Heart left ventricle (tissue), 16 donors: ENCODE results near the gene TJP1. TPM values are rescaled to one million over a fixed set of nuclear protein-coding genes. Genes with fewer than 3 reads are reported as not detected.
A peak's percentile ranks its signal among the peaks of the same experiment; 100 is the strongest.

Source experiments
- ATAC-seq, 4 donors: fragments of 200-7000 bp; cut with Tn5 transposase; one replicate each; pipeline ENCODE4 v1.9.1; 2020 to 2022; ENCODE audit warnings: moderate library complexity in 4 of 4, mild to moderate bottlenecking in 3 of 4, moderate number of reproducible peaks in 1 of 4
- DNase-seq, 5 donors: peaks; one replicate each; pipeline ENCODE4 v3.0.0-alpha.2; 2020
- H3K27ac ChIP-seq, 12 donors: fragments of 200-600 bp; sonication (generic) in 4 of 12; one replicate each; pipeline versions ENCODE4 v1.5.0 to v1.8.0; 2016 to 2022; ENCODE audit warnings: mild to moderate bottlenecking in 2 of 12
- H3K27me3 ChIP-seq, 9 donors: fragments of 200-600 bp; sonication (generic) in 2 of 9; one replicate each; pipeline versions ENCODE4 v1.5.1 to v1.8.0; 2016 to 2022; ENCODE audit warnings: mild to moderate bottlenecking in 3 of 9
- H3K36me3 ChIP-seq, 9 donors: fragments of 200-600 bp; sonication (generic) in 2 of 9; one replicate each; pipeline versions ENCODE4 v1.5.0 to v1.8.0; 2018 to 2022; ENCODE audit warnings: mild to moderate bottlenecking in 2 of 9
- H3K4me1 ChIP-seq, 12 donors: fragments of 200-600 bp; sonication (generic) in 4 of 12; one replicate each; pipeline versions ENCODE4 v1.5.0 to v1.8.0; 2016 to 2022; ENCODE audit warnings: mild to moderate bottlenecking in 3 of 12
- H3K4me3 ChIP-seq, 12 donors: fragments of 200-600 bp; sonication (generic) in 4 of 12; one replicate each; pipeline versions ENCODE4 v1.5.0 to v1.8.0; 2017 to 2022; ENCODE audit warnings: mild to moderate bottlenecking in 9 of 12, moderate library complexity in 4 of 12
- H3K9me3 ChIP-seq, 12 donors: fragments of 200-600 bp; sonication (generic) in 4 of 12; one replicate each; pipeline versions ENCODE4 v1.5.0 to v1.8.0; 2016 to 2022; ENCODE audit warnings: mild to moderate bottlenecking in 1 of 12
- POLR2A ChIP-seq, 2 donors: fragments of 450-650 bp; IDR thresholded peaks; one replicate each; pipeline ENCODE4 v1.6.1; 2017; ENCODE audit warnings: antibody characterized with exemption in 2 of 2, mild to moderate bottlenecking in 2 of 2, moderate library complexity in 2 of 2
- WGBS, 4 donors: extraction: QIAGEN DNeasy Blood & Tissue Kit in 2 of 4; methylation state at CpG; one replicate each; pipeline versions ENCODE4 v1.1.5 to v1.1.7; 2013 to 2018; 5-methylcytosine and 5-hydroxymethylcytosine counted together
- intact Hi-C, 10 donors: fragments of 100-400 bp; cut with DNase I; formaldehyde crosslinking; loops; one replicate each; pipeline versions ENCODE4 v1.11.1 to v1.14.2; 2022
- polyA plus RNA-seq, 2 donors: library from polyadenylated mRNA; stranded (reverse); fragments of 200-250 nt; gene quantifications; one replicate each; pipeline ENCODE4 v1.2.3, GENCODE V29; 2013
- total RNA-seq, 9 donors: library from RNA; depleted of rRNA in 2 of 9; stranded (reverse); fragments of >200 nt in 2 of 9; fragmentation: NEBNext Ultra II Directional in 3 of 9; extraction: Animal tissue kit (Norgen Biotek cat#: 25700) in 3 of 9; gene quantifications; one replicate each; pipeline versions ENCODE4 v1.1.0 to v1.2.4, GENCODE V29; 2016 to 2023
- TF ChIP-seq, protein P1 (sequence below), 12 donors: fragments of 200-600 bp; sonication (generic) in 4 of 12; IDR thresholded peaks; one replicate each; pipeline versions ENCODE4 v1.5.0 to v1.8.0; 2018 to 2022; ENCODE audit warnings: antibody characterized with exemption in 12 of 12, mild to moderate bottlenecking in 5 of 12
- donor health status: ischemic (EF 13 %, LVEDD 7.1; RV severe dilation, severe dysfunction).
- donor health status: healthy with polysubstance abuse.
- donor health status: DM: no; HTN: yes; CAD: no.
- donor health status: DM: no; HTN: no; CAD: no.
- donor health status: ischemic (EF 25% LVEDD 6.9; RV normal size, moderate dysfunction).
- donor health status: ischemic (EF 25% LVEDD 5.7; RV mildly dilated, moderate dysfunction).
- donor health status: healthy.
- donor health status: DM: yes; HTN: yes; CAD: no.
- donor health status: ischemic (EF 35%, LVEDD 5.7; RV mildly dilated, moderate dysfunction).
- donor health status: nonischemic (EF 11% LVEDD 7.7; RV severe dilation, severe dysfunction).
- donor health status: DM: yes; HTN: yes; CAD: no.
- donor health status: PGD.
- donor health status: ischemic (EF 29% LVEDD 5.4; RV normal size, mild dysfunction).
- donor health status: nonischemic (EF 23%, LVEDD 6.1; RV moderate dilation, normal function).

TJP1 gene
- total and polyA plus RNA-seq, 11 donors = 26.8 to 159 (median 105) TPM

DNA sequence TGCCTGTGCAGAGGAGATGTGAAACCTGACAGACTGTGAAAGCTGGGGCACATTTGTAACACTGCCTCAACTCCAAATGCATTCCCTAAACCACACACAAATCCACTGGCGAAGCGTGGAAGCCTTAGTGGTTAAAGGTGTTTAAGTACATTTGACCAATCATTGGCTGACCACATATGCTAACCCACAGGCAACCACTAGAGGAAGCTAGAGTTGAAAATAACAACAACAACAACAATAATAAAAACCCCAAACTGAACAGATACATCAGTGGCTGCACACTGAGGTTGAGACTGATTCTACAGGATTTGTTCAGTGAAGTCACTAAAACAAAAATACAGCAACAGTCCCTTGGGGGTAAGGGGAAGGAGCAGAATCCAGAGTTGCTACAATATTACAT is 129.7 kb downstream of the TJP1 start:
- H3K4me3 ChIP-seq = no peak overlapping the region
- H3K27me3 ChIP-seq = no peaks in the 10 kb centered on the region
- TF ChIP-seq POLR2A (IDR thresholded peaks at IDR 0.05) = no peak
- TF ChIP-seq, protein P1, sequence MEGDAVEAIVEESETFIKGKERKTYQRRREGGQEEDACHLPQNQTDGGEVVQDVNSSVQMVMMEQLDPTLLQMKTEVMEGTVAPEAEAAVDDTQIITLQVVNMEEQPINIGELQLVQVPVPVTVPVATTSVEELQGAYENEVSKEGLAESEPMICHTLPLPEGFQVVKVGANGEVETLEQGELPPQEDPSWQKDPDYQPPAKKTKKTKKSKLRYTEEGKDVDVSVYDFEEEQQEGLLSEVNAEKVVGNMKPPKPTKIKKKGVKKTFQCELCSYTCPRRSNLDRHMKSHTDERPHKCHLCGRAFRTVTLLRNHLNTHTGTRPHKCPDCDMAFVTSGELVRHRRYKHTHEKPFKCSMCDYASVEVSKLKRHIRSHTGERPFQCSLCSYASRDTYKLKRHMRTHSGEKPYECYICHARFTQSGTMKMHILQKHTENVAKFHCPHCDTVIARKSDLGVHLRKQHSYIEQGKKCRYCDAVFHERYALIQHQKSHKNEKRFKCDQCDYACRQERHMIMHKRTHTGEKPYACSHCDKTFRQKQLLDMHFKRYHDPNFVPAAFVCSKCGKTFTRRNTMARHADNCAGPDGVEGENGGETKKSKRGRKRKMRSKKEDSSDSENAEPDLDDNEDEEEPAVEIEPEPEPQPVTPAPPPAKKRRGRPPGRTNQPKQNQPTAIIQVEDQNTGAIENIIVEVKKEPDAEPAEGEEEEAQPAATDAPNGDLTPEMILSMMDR (IDR thresholded peaks at IDR 0.05) = peak in 4 of 12 donors; percentile 16 to 25 (median 22)
- intact Hi-C loops = loop anchor here in 1 of 10 donors (10.0 kb wide), 1 partner anchor 62 kb away; no protein-coding TSS in a partner anchor
- DNase-seq (no peak), ATAC-seq (no peak)
- H3K27ac ChIP-seq = no peak overlapping the region
- H3K36me3 ChIP-seq = peaks cover 0 to 7% (median 0%) of the 10 kb centered on the region in 9 donors
- H3K4me1 ChIP-seq = peaks cover 0 to 3% (median 0%) of the 10 kb centered on the region in 12 donors
- peaks cover 0 to 16% (median 0%) of the 10 kb centered on the region in 12 donors for H3K9me3 ChIP-seq
- WGBS, 4 donors = 45 to 50% (median 47%) methylated on average over 2 of the region's 2 CpGs

DNA sequence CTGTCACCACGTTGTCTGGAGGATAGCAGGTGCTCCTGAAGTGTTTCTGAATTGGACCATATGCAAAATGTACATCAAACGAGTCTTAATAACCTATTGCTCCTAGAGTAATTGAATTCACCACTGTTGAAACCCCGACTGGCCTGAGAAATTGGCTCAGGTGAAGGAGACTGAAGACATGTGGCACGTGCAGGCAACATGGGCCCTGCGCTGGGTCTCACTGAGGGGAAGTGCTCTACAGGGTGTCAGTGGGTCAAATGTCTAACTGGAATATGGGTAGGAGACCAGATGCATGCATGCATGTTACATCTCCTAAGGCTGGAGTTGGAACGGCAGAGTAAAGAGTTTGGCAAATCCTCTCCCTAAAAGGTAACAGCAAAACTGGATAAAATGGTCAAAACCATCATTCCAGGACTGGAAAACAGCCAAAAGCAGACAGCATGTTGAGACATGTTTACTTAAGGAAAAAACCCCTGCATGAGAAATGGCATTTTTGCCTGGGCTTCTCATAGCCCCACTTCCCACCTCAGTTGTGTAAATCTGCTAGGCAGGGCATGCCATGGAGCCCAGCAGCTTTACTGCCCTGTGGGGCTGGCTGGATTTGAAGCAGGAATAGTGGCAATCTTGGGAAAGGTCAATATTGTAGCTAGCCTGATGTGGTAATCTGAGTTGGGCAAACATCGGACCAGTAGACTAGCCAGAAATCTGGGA is 131.3 kb downstream of the TJP1 start:
- ATAC-seq (no peak), DNase-seq (no peak)
- intact Hi-C loops = loop anchor here in 1 of 10 donors (10.0 kb wide), 1 partner anchor 64 kb away; no protein-coding TSS in a partner anchor
- H3K4me1 ChIP-seq = peaks cover 0 to 3% (median 0%) of the 10 kb centered on the region in 12 donors
- TF ChIP-seq, protein P1 (IDR thresholded peaks at IDR 0.05) = no peak
- no peak for TF ChIP-seq POLR2A (IDR thresholded peaks at IDR 0.05)
- 77 to 80% (median 78%) methylated on average over 6 to 7 of the region's 7 CpGs for WGBS, 4 donors
- H3K4me3 ChIP-seq = no peak overlapping the region
- no peaks in the 10 kb centered on the region for H3K27me3 ChIP-seq
- H3K9me3 ChIP-seq = peaks cover 0 to 16% (median 0%) of the 10 kb centered on the region in 12 donors
- H3K27ac ChIP-seq = no peak overlapping the region
- no peaks in the 10 kb centered on the region for H3K36me3 ChIP-seq

DNA sequence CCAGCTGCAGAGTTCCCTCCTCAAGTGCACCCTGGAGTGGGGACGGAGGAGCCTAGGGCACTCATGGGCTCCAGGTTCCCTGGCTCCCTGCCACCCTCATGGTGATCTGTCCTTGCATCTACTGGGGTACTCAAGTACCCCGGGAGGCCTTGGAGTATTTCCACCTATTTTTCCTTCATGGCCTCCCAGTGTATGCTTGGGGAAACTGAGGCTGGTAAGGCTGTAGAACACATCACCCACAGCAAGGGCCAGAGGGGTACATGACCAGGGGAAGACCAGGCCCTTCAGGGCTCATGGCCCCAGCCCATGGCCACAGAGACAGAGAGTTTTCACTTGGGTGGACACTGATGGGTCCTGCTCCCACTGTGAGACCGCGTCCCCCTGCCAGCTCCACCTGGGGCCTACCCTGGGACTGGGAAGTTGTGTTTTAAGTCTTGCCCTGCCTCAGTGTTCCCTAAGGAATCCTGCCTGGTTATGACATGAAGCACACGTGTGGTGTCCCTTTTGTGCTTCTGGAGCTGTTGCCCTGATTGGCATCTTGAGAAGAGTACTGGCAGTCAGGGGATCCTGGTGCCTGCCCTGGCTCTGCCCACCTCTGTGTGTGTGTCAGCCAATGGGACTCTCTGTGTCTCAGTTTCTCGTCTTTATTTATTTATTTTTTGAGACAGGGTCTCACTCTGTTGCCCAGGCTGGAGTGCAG is 132.8 kb downstream of the TJP1 start:
- ATAC-seq (peak in 1 of 4 donors; percentile 9), DNase-seq (no peak)
- Histone ChIP-seq H3K4me1 (peaks cover 0 to 3% (median 0%) of the 10 kb centered on the region in 12 donors), H3K9me3 (peaks cover 0 to 9% (median 0%) of the 10 kb centered on the region in 12 donors), H3K27ac (no peak overlapping the region), H3K27me3 (no peaks in the 10 kb centered on the region), H3K36me3 (no peaks in the 10 kb centered on the region), H3K4me3 (no peak overlapping the region)
- TF ChIP-seq, protein P1 (IDR thresholded peaks at IDR 0.05) = no peak
- no peak for TF ChIP-seq POLR2A (IDR thresholded peaks at IDR 0.05)
- intact Hi-C loops = loop anchor here in 1 of 10 donors (10.0 kb wide), 1 partner anchor 355 kb away; no protein-coding TSS in a partner anchor
- 89 to 94% (median 93%) methylated on average over 5 to 6 of the region's 6 CpGs for WGBS, 4 donors
